GM18858 (cell line): Measurements from ENCODE around the gene HECW1.
"Not testable (repeated sequence)": the region's sequence is repeated elsewhere in the genome, so short reads cannot be mapped to it uniquely, and the experiment has no call there.

Experiments
- ATAC-seq: cut with Tn5 transposase; IDR thresholded peaks from one replicate; pipeline ENCODE4 v1.9.1; 2021; ENCODE audit not compliant: unreplicated experiment

Gene HECW1

DNA sequence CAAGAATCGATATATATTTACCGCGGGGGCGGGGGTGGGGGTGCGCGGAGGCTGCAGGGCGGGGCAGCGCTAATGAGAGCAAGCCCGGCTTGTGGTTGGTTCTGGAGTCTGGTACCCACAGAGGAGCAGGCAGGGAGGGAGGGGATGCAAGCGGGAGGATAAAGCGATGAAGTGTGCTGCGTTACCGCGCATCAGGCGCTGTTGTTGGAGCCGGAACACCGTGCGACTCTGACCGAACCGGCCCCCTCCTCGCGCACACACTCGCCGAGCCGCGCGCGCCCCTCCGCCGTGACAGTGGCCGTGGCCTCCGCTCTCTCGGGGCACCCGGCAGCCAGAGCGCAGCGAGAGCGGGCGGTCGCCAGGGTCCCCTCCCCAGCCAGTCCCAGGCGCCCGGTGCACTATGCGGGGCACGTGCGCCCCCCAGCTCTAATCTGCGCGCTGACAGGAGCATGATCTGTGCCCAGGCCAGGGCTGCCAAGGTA is at the start of gene HECW1:
TSS of gene HECW1 (plus strand) at position 189 of the 482 bp plus-strand sequence. CDS start 131,259 bp downstream, outside the sequence.
- no peak for ATAC-seq

DNA sequence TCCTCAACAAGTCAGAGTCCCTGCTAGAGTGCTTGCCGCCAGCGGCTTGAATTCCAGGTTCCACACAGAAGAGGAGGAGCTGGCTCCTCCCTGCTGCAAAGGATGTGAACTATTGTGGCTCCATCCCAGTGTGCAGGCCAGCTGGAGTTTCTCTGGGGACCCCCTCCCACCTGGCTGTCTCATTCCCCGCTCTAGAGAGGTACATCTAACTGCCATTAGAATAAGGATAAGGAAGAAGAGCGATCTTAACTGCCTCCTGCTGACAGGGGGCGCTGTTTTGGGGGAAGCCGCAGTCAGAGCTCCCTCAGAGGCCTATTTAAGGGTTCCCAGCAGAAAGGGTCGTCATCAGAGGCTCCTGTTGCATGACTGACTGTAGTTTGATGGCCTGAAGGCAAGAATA is 40.8 kb upstream of the HECW1 start:
- no peak for ATAC-seq

DNA sequence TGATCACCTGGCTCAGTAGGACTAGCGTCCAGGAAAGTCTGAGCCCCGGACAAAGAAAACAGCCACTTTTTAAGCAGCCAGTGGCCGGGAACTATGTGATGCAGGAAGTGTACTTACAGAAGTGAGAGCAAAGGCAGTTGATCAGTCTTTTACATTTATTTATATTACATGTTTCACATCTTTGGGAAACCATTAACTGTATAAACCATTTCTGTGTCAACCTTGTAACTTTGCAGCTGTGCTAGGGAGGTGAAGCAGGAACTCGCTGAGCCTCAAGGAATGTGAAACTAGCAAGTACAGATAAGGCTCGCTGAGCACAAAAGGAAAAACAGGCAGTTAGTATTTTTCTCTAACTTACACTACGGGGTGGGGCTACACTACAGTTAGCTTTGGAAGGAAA is 39.9 kb upstream of the HECW1 start:
- no peak for ATAC-seq

DNA sequence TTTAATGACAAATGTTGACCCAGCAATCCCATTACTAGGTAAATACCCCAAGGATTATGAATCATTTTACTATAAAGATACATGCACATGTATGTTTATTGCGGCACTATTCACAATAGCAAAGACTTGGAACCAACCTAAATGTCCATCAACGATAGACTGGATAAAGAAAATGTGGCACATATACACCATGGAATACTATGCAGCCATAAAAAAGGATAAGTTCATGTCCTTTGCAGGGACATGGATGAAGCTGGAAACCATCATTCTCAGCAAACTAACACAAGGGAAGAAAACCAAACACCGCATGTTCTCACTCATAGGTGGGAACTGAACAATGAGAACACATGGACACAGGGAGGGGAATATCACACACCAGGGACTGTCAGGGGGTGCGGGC is 38.6 kb upstream of the HECW1 start:
- not testable (repeated sequence) for ATAC-seq

DNA sequence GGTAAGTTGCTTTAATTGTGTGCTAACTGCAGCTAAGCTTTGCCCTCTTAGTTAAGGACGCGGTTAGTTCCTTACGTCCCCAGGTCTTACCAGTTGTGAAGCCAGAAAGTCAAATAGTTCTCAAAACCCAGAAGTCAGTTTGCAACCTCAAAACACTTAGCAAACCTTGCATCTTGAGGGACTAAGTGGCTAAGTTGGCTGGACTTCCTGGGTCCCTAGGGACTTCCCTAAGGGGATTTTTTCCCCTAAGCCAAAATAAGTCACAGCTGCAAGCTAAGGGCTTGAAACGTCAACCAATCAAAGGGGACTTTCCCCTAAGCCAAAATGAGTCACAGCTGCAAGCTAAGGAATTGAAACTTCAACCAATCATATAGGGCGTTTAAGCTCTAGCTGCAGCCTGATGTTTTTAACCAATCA is 36.2 kb upstream of the HECW1 start:
- ATAC-seq = no peak

DNA sequence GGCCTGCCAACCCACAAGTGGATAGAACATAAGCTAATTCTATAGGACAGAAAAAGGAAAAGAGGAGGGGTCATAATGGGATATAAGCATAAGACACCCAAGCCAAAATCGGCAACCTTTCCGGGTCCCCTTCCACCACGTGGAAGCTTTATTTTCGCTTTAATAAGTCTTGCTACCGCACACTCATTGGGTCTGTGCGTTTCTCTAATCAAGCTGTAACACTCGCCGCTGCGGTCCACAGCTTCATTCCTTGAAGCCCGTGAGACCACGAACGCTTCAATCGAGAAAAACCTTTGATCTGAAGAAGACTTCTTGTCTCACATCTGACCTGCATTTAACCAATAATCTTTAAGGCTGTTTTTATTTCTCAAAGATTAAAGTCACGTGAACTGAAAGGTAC is 35.8 kb upstream of the HECW1 start:
- ATAC-seq = no peak

DNA sequence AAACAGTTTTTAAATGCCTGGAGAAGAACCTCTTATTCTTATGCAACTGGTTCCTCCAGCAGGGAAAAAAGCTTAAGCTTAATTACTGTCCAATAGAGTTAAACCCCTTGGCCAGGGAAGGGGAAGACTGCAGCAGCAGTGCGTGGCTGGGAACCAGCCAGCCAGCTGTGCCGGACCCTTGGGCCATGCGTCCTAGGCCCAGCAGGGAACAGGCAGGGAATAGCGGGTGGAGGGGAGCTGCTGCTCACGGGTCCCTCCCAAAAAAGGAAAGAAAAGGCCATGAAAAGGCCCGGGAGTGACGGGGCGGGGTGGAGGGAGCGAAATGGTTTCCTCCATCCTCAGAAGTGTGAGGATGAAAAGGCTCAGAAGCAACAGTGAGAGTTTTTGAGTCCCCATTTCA is 35.2 kb upstream of the HECW1 start:
- no peak for ATAC-seq

DNA sequence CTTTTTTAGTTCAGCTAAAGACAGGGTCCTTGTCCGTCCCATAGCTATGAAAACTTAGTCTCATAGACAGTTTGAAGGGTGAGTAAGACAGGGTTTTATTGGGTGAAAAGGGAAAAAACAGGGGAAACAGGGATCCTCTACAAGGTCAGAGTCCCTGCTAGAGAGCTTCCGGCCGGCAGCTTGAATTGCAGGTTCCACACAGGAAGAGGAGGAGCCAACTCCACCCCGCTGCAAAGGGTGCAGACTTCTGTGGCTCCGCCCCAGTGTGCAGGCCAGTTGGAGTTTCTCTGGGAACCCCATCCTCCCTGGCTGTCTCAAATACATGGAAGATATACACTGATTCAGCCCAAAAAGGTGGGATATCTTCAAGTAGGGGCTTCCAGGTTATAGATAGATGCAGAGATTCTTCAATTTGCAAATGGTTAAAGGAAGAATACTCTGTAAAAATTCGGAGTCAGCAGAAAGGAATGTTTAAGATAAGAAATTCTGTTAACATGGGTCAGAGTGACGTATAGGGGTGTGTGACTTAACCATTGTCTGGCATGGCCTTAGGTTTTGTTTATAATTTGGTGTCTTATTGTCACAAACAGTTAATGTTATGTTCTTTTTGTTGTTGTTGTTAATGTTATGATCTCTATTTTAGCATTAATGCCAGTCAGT is 34.6 kb upstream of the HECW1 start:
- ATAC-seq = no peak

DNA sequence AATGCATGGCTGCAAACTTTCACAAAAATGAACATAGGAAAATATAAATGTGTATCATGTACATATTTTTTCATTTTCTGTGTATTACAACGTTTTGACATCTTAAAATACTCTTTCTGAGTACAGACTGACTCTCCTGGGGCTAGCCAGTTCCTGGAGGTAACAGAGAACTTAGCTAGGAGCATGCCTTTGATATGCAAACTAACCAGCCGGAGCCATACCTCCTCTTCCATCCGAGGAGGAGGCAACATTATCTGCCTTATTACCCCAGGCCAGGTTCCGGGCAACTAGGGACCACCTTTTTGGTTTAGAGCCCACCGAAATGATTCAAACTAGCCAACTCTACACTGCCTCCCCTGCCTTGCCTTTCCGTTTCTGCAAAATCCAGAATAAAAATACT is 33.7 kb upstream of the HECW1 start:
- ATAC-seq = no peak

DNA sequence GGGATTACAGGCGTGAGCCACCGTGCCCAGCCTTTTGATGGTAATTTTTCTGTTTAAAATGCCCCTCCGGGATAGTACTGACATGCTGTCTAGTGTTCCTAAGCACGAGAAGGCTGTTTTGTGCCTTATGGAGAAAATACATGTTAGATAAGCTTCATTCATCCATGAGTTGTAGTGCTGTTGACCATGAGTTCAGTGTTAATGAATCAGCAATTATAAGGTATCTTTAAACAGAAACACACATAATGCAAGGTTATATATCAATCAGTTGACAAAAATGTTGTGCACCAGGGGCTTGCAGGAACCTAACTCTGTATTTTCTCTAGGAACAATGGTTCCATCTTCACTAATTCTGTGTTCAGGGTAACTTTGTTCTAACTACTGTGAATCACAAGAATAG is 30.8 kb upstream of the HECW1 start:
- ATAC-seq = no peak

DNA sequence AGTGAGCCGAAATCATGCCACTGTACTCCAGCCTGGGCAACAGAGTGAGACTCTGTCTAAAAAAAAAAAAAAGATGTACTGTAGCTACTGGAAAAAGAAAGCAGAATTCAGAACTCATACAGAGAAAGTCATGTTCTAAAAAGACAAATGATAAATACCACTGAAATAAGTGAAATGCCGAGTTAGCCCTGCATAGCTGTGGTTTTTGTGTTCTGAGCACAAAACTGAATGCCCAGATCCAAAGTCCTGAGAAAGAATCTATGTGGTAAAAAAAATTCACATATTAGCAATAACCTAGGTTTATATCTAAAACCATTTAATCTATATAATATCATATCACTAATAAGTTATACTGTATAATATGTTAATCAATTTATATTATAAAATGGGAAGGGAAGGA is 29.3 kb upstream of the HECW1 start:
- no peak for ATAC-seq

DNA sequence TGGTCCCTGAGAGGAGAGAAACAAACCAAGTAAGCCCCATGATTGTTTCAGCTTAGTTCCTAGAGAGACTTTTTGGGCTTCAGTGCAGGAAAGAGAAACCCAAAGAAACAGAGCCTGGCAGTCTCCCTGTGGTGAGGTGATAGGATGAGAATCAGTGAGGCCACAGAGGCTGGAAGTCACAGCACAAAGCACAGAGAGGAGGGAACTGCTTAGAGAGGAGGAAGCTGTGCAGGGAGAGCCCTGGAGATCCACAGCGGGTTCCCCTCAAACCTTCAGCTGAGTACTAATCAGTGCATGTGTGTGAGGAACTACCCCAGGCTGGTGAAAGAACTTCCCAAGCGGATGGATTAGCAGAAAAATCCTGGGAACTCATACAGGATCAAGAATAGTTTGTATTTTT is 27.4 kb upstream of the HECW1 start:
- ATAC-seq = no peak

DNA sequence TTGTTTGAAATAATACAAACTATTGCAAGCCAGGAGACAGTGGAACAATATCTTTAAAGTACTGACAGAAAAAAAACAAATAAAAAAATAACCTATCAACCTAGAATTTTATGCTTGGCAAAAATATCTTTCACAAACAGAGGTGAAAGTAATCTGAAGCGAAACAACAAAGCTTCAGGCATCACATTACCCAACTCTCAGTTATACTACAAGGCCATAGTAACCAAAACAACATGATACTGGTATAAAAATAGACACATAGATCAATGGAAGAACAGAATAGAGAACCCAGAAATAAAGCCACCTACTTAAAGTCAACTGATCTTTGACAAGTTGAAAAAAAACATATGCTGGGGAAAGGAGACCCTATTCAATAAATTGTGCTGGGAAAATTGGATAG is 26.5 kb upstream of the HECW1 start:
- ATAC-seq = no peak

DNA sequence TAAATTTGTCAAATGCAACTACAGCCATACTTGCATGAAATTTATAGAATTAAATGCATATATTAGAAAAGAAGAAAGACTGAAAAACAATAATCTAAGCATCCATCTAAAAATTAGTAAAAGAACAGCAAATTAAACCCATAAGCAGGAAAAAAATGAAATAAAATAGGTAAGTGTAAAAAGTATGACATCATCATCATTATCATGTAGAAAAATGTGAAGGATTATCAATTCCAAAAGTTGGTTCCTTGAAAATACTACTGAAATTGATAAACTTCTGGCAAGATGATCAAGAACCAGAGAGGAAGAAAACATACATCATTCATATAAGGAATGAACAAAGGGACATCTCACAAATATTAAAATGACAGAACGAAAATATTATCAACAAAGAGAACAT is 19.6 kb upstream of the HECW1 start:
- no peak for ATAC-seq

DNA sequence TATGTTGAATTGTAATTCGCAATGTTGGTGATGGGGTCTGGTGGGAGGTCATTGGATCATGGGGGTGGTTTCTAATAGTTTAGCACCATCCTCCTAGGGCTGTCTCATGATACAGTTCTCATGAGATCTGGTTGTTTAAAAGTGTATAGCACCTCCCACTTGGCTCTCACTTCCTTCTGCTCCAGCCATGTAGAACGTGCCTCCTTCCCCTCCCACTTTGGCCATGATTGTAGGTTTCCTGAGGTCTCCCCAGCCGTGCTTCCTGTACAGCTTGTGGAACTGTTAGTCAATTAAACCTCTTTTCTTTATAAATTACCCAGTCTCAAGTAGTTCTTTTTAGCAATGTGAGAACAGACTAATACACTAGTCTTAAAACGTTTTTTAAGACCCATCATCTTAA is 15.6 kb upstream of the HECW1 start:
- no peak for ATAC-seq

DNA sequence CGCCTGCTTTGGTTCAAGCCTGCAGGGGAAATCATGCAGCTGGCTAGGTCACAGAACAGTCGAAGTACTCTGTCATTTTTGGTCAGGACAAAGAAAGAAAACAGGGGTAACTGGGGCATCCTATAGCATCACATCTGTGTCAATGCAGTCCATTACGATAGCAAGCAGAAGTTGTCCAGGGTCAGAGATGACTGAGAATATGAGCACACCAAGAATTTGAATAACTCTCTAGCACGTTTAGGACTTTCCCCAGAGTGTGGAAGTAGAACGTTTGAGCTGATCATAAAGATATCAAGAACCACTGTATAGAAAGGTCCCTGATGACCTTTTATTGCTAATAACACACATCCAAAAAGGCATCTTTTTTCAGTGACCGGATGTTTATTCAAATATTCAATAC is 12.7 kb upstream of the HECW1 start:
- no peak for ATAC-seq

DNA sequence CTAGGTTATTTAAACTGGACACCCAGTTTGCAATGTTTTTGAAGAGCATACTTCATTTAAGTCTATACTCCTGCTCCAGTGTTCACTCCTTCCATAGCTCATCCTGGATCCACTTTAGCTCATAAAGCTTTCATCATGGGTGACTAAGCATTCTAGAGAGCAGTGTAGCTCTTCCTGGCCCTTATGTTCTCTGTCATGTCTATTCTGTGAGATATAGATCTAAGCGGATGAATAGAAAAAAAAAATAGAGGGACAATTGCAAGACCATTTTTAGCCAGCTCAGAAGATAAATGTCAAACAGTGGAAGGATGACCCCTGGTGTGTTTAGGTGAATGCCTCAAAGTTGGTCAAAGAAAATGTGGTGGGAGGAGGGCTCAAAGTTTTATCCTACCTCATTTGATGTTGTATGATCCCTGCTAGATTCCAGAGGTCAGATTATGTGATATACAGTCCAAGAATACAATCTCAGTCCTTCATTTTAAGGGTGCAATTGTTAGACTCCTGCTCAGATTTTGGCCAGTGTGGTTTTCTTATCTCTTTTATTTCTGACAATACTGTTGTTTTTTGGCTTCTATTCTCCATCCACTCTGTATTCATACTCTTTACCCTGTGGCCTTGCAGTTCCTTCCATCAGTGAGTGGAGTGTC is 7.5 kb upstream of the HECW1 start:
- no peak for ATAC-seq

DNA sequence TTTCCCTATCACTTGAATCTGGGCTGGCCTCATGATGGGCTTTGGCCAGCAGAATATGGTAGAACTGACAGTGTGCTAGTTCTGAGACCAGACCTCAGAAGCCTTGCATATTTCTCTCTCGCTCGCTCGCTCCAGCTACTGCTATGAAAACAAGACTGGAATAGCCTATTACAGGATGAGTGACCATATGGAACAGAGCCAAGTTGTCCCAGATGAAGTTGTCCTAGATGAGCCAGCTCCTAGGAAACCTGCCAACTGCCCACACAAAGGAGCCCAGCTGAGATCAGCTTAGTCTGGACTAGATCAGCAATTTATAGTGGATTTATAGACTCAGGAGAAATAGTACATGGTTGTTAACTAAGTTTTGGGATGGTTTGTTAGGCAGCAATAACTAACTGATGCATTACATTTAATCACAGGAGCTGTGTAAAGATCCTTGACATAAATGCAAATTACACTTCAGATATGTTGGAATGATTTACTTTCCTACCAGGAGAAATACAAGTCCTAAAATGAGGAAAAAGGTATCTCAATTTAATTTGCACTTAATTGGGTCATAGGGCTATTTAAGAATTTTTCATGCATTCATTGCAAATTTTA is 6.8 kb upstream of the HECW1 start:
- no peak for ATAC-seq

DNA sequence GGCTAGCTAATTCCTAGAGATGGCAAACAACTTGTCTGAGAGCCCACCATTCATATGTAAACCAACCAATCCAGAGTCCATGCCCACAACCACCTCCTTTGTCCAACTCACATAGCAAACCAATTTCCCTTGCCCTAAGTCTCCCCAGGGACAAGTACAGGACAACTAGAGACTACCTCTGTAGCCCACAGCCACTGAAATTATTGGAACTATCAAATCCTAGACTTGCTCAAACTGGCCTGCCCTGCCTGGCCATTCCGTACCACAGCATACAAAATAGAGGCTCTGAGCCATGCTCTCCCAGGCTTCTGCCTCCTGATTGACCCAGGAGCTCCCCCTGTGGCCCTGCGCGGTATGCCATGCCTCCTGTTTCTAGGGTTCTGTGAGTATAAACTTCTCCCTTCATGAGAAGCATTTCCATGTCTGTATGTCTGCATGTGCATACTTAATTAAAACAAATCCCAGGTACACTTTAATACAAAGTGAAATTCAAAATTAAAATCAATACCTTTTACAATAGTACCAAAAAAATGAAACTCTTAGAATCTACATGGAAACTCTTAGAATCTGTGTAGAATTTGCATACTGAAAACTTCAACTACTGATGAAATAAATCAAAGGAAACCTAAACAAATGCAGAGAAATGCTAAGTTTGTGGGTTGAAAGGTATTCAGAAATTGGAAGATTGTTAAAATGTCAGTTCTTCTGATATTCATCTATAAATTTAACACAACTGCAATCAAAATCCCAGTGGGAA is 4.0 kb upstream of the HECW1 start:
- peak; percentile 91 for ATAC-seq

DNA sequence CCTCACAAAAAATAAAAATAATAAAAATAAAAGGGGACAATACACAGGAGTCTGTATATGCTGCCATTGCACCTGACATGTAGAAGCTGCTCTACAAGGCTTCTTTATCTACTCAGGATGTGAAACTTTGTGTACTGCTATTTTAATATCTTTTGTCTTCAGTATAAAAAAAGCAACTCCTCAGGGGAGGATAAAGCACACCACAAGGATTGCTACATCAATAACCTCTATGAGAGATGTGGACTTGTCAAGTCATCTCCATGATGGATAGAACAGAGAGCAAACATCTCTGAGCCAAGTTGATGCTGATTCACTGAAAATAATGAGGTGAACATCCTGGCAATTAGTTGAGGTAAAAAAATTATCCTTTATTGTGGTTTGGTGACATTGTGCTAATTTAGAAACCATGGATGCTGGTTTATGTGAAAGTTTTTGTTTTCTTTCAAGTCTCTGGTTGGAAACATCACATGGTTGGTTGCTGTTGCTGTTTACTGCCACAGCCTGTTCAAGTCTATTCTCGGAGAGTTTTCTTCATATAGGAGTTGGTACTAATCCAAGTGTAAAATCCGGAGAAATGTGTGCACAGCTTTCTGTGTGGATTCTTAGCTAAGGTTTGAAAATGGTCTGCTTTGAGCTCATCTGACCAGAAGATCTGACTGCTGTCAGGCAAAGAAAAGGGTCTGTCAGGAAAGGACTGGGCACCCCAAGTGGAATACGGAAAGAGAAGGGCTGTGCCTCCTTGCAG is 1.5 kb upstream of the HECW1 start:
- ATAC-seq = no peak
